ENCODE data around the gene HS6ST3.

DNA sequence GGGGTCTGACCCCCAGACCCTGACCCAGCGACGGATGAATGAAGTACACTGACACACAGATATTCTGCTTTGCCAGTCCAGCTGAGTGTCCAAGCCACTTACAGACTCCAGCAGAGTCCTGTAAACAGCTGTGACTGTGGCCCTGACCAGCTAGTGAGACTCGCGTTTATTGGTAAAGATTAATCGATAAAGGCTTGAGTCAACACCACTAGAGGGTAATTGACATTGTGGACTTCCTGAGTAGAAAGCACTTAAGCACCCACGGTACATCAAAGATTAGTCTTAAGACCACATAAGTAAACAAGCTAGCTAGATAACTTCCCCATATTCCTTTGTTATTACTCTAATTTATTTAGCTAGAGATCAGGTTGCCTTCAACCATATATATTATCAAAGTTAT is 758.4 kb downstream of the HS6ST3 start:
- TF ChIP-seq POLR2A (IDR thresholded peaks at IDR 0.05) (no peak), CTCF (IDR thresholded peaks at IDR 0.05) (no peak)
